ENCODE measurements around the gene CLIC3.

CLIC3 gene

GRCh38 chr9:136982232-136983051 is 13.9 kb downstream of the CLIC3 start, which contains the start of gene LCNL1:
TSS of gene LCNL1 (plus strand) at chr9:136982993. CDS start at chr9:136983587, 594 bp downstream.
- no peak for DNase-seq (ENCODE audit: low read depth in 1 of 2, low spot score in 1 of 2)

- DNase-seq (ENCODE audit: low read depth in 1 of 2, low spot score in 1 of 2), result no peak
These were observed 14.7 kb downstream of the CLIC3 start for GRCh38 chr9:136981588-136982231.

GRCh38 chr9:136980669-136981478 is 15.5 kb downstream of the CLIC3 start:
- DNase-seq (ENCODE audit: low read depth in 1 of 2, low spot score in 1 of 2), result no peak

GRCh38 chr9:136979769-136980587 is 16.4 kb downstream of the CLIC3 start:
- no peak for DNase-seq (ENCODE audit: low read depth in 1 of 2, low spot score in 1 of 2)

GRCh38 chr9:136978865-136979544 is 17.4 kb downstream of the CLIC3 start:
- no peak for DNase-seq (ENCODE audit: low read depth in 1 of 2, low spot score in 1 of 2)

- peak; percentile 35 to 58 for DNase-seq (ENCODE audit: low read depth in 1 of 2, low spot score in 1 of 2)
These were observed 18.1 kb downstream of the CLIC3 start for GRCh38 chr9:136978073-136978864.

GRCh38 chr9:136977649-136978072 is 18.7 kb downstream of the CLIC3 start:
- no peak for DNase-seq (ENCODE audit: low read depth in 1 of 2, low spot score in 1 of 2)

GRCh38 chr9:136977223-136977622 is 19.1 kb downstream of the CLIC3 start, which contains the start of gene PTGDS:
TSS of gene PTGDS (plus strand) at chr9:136977504. CDS start at chr9:136977579, 75 bp downstream.
- no peak for DNase-seq (ENCODE audit: low read depth in 1 of 2, low spot score in 1 of 2)

GRCh38 chr9:136975644-136976043 is 20.7 kb downstream of the CLIC3 start:
- no peak for DNase-seq (ENCODE audit: low read depth in 1 of 2, low spot score in 1 of 2)

GRCh38 chr9:136974817-136975535 is 21.4 kb downstream of the CLIC3 start:
- DNase-seq (ENCODE audit: low read depth in 1 of 2, low spot score in 1 of 2), result no peak

- no peak for DNase-seq (ENCODE audit: low read depth in 1 of 2, low spot score in 1 of 2)
These were observed 22.4 kb downstream of the CLIC3 start for GRCh38 chr9:136973618-136974617.

- DNase-seq (ENCODE audit: low read depth in 1 of 2, low spot score in 1 of 2), result no peak
These were observed 23.6 kb downstream of the CLIC3 start for GRCh38 chr9:136972743-136973142.

GRCh38 chr9:136972335-136972734 is 24.0 kb downstream of the CLIC3 start:
- no peak for DNase-seq (ENCODE audit: low read depth in 1 of 2, low spot score in 1 of 2)

- no peak for DNase-seq (ENCODE audit: low read depth in 1 of 2, low spot score in 1 of 2)
These were observed 24.6 kb downstream of the CLIC3 start for GRCh38 chr9:136971746-136972145.

- no peak for DNase-seq (ENCODE audit: low read depth in 1 of 2, low spot score in 1 of 2)
These were observed 26.0 kb downstream of the CLIC3 start for GRCh38 chr9:136970361-136970760.

- no peak for DNase-seq (ENCODE audit: low read depth in 1 of 2, low spot score in 1 of 2)
These were observed 26.6 kb downstream of the CLIC3 start for GRCh38 chr9:136969774-136970173.

- DNase-seq (ENCODE audit: low read depth in 1 of 2, low spot score in 1 of 2), result no peak
These were observed 27.2 kb downstream of the CLIC3 start for GRCh38 chr9:136969150-136969549.

All from stimulated activated CD4-positive, alpha-beta T cell treated with anti-CD3 and anti-CD28 coated beads, Interleukin-15, amount 100 ng/mL, for 1 hour (primary cell).